GM12873 (cell line): ENCODE measurements around the gene UBALD2.

Experiments used
- CTCF ChIP-seq: IDR thresholded peaks from 2 replicates; pipeline ENCODE4 v1.5.1; 2012; ENCODE audit warnings: low read depth, mild to moderate bottlenecking, moderate library complexity, low read length, control low read depth; ENCODE audit not compliant: insufficient read depth; ENCODE audit errors: missing control alignments

Gene UBALD2

GRCh38 chr17:76268015-76268749 lies 3.0 kb downstream of the UBALD2 start:
- TF ChIP-seq CTCF = no peak

GRCh38 chr17:76268991-76269981 lies 4.1 kb downstream of the UBALD2 start:
- TF ChIP-seq CTCF = no peak

GRCh38 chr17:76270127-76270592 lies 5.0 kb downstream of the UBALD2 start:
- TF ChIP-seq CTCF = no peak

GRCh38 chr17:76270770-76271668 lies 5.9 kb downstream of the UBALD2 start:
- TF ChIP-seq CTCF = no peak

- TF ChIP-seq CTCF = peak; percentile 24
Measured at GRCh38 chr17:76271669-76272540, 6.8 kb downstream of the UBALD2 start.

GRCh38 chr17:76272541-76273444 lies 7.6 kb downstream of the UBALD2 start:
- TF ChIP-seq CTCF = no peak
